SK-N-SH treated with all-trans-retinoic acid at 6 μM for 48 hours (cell line): ENCODE measurements around the gene TMEM236.

Experiments
- ATAC-seq: fragments of 200-7000 bp; cut with Tn5 transposase; 3 replicates; pipeline ENCODE4 v1.9.1; 2020; ENCODE audit warnings: mild to moderate bottlenecking, moderate library complexity
- ARNTL ChIP-seq: fragments of 450-650 bp; formaldehyde crosslinking; IDR thresholded peaks from 2 replicates; pipeline ENCODE4 v1.5.0; 2020; ENCODE audit warnings: low read depth, mild to moderate bottlenecking, moderate library complexity, borderline replicate concordance
- BACH2 ChIP-seq: fragments of 250-450 bp; sonication (Bioruptor Pico); IDR thresholded peaks from 2 replicates; pipeline ENCODE4 v1.9.0; 2021; ENCODE audit warnings: mild to moderate bottlenecking, borderline replicate concordance
- CREB5 ChIP-seq: fragments of 250-450 bp; sonication (Bioruptor Pico); IDR thresholded peaks from 2 replicates; pipeline ENCODE4 v1.5.1; 2020; ENCODE audit warnings: low read depth, mild to moderate bottlenecking, moderate library complexity
- CSDC2 ChIP-seq: fragments of 250-450 bp; sonication (Bioruptor Pico); IDR thresholded peaks from 2 replicates; pipeline ENCODE4 v1.5.0; 2020; ENCODE audit warnings: mild to moderate bottlenecking, moderate library complexity
- CSRNP3 ChIP-seq: fragments of 250-450 bp; sonication (Bioruptor Pico); IDR thresholded peaks from 2 replicates; pipeline ENCODE4 v1.5.1; 2021; ENCODE audit warnings: mild to moderate bottlenecking, moderate library complexity
- ESRRG ChIP-seq: fragments of 250-450 bp; sonication (Bioruptor Pico); IDR thresholded peaks from 2 replicates; pipeline ENCODE4 v1.6.1; 2021; ENCODE audit warnings: mild to moderate bottlenecking
- GLIS3 ChIP-seq: fragments of 250-450 bp; sonication (Bioruptor Pico); IDR thresholded peaks from 2 replicates; pipeline ENCODE4 v1.5.0; 2020; ENCODE audit warnings: mild to moderate bottlenecking, moderate library complexity
- ISL1 ChIP-seq: fragments of 250-450 bp; sonication (Bioruptor Pico); IDR thresholded peaks from 2 replicates; pipeline ENCODE4 v2.1.2; 2022; ENCODE audit warnings: mild to moderate bottlenecking, moderate library complexity
- OSR1 ChIP-seq: fragments of 250-450 bp; sonication (Bioruptor Pico); IDR thresholded peaks from 2 replicates; pipeline ENCODE4 v1.8.0; 2022; ENCODE audit warnings: moderate library complexity, mild to moderate bottlenecking, inconsistent platforms
- PATZ1 ChIP-seq: fragments of 250-450 bp; sonication (Bioruptor Pico); IDR thresholded peaks from 2 replicates; pipeline ENCODE4 v1.8.0; 2020; ENCODE audit warnings: mild to moderate bottlenecking, moderate library complexity, borderline replicate concordance
- POU6F1 ChIP-seq: fragments of 250-450 bp; sonication (Bioruptor Pico); IDR thresholded peaks from 2 replicates; pipeline ENCODE4 v1.8.0; 2021; ENCODE audit warnings: low read depth, mild to moderate bottlenecking, moderate library complexity, borderline replicate concordance
- PPARA ChIP-seq: fragments of 250-450 bp; sonication (Bioruptor Pico); IDR thresholded peaks from 2 replicates; pipeline ENCODE4 v1.5.0; 2020; ENCODE audit warnings: mild to moderate bottlenecking, borderline replicate concordance
- RARB ChIP-seq: fragments of 250-450 bp; sonication (Bioruptor Pico); IDR thresholded peaks from 2 replicates; pipeline ENCODE4 v1.8.0; 2021; ENCODE audit warnings: mild to moderate bottlenecking, moderate library complexity
- SNAI2 ChIP-seq: fragments of 250-450 bp; sonication (Bioruptor Pico); IDR thresholded peaks from 2 replicates; pipeline ENCODE4 v1.5.0; 2020; ENCODE audit warnings: mild to moderate bottlenecking, moderate library complexity
- TCF4 ChIP-seq: fragments of 250-450 bp; sonication (Bioruptor Pico); IDR thresholded peaks from 2 replicates; pipeline ENCODE4 v1.8.0; 2021; ENCODE audit warnings: mild to moderate bottlenecking, moderate library complexity, borderline replicate concordance
- TOX ChIP-seq: fragments of 250-450 bp; sonication (Bioruptor Pico); IDR thresholded peaks from 2 replicates; pipeline ENCODE4 v1.8.0; 2021; ENCODE audit warnings: mild to moderate bottlenecking, moderate library complexity, borderline replicate concordance
- TSHZ2 ChIP-seq: fragments of 250-450 bp; sonication (Bioruptor Pico); IDR thresholded peaks from 2 replicates; pipeline ENCODE4 v1.5.0; 2020; ENCODE audit warnings: mild to moderate bottlenecking, moderate library complexity
- ZC3H10 ChIP-seq: fragments of 250-450 bp; sonication (Bioruptor Pico); IDR thresholded peaks from 2 replicates; pipeline ENCODE4 v1.5.1; 2021; ENCODE audit warnings: mild to moderate bottlenecking, moderate library complexity
- ZFP3 ChIP-seq: fragments of 250-450 bp; sonication (Bioruptor Pico); IDR thresholded peaks from 2 replicates; pipeline ENCODE4 v1.5.0; 2020; ENCODE audit warnings: mild to moderate bottlenecking, moderate library complexity
- ZFP30 ChIP-seq: fragments of 450-650 bp; formaldehyde crosslinking; IDR thresholded peaks from 2 replicates; pipeline ENCODE4 v1.5.0; 2022; ENCODE audit warnings: mild to moderate bottlenecking, moderate library complexity
- ZNF70 ChIP-seq: fragments of 450-650 bp; formaldehyde crosslinking; IDR thresholded peaks from 2 replicates; pipeline ENCODE4 v1.5.0; 2020; ENCODE audit warnings: mild to moderate bottlenecking, moderate library complexity
- ZNF8 ChIP-seq: fragments of 450-650 bp; formaldehyde crosslinking; IDR thresholded peaks from 2 replicates; pipeline ENCODE4 v1.5.0; 2020; ENCODE audit warnings: mild to moderate bottlenecking, moderate library complexity

Gene TMEM236

GRCh38 chr10:17805921-17806577 is 54.0 kb downstream of the TMEM236 start:
- TF ChIP-seq ZNF70 (CRISPR knock-in tag) (no peak), PATZ1 (no peak), RARB (CRISPR knock-in tag) (no peak), TOX (CRISPR knock-in tag) (no peak), SNAI2 (CRISPR knock-in tag) (no peak), POU6F1 (no peak), ZFP30 (CRISPR knock-in tag) (no peak), TSHZ2 (CRISPR knock-in tag) (no peak), ESRRG (CRISPR knock-in tag) (no peak), CSDC2 (CRISPR knock-in tag) (no peak), PPARA (CRISPR knock-in tag) (no peak), ZC3H10 (CRISPR knock-in tag) (no peak)
- ATAC-seq, result peak; percentile 61

GRCh38 chr10:17808971-17809841 is 57.2 kb downstream of the TMEM236 start, which contains the start of gene MRC1:
MRC1 (plus strand) TSS chr10:17809348; CDS start chr10:17809466, 118 bp downstream.
- no peak for ATAC-seq
- TF ChIP-seq PPARA (CRISPR knock-in tag), result no peak
- TF ChIP-seq CSRNP3 (CRISPR knock-in tag), result no peak
- TF ChIP-seq ZC3H10 (CRISPR knock-in tag), result no peak
- TF ChIP-seq ZNF8 (CRISPR knock-in tag), result no peak
- no peak for TF ChIP-seq ARNTL (CRISPR knock-in tag)
- no peak for TF ChIP-seq ZNF70 (CRISPR knock-in tag)
- TF ChIP-seq RARB (CRISPR knock-in tag), result no peak
- no peak for TF ChIP-seq ISL1 (CRISPR knock-in tag)
- no peak for TF ChIP-seq BACH2 (CRISPR knock-in tag)
- TF ChIP-seq TOX (CRISPR knock-in tag), result no peak
- no peak for TF ChIP-seq GLIS3 (CRISPR knock-in tag)
- no peak for TF ChIP-seq CREB5 (CRISPR knock-in tag)
- TF ChIP-seq POU6F1, result no peak
- TF ChIP-seq ZFP30 (CRISPR knock-in tag), result no peak
- no peak for TF ChIP-seq PATZ1
- TF ChIP-seq SNAI2 (CRISPR knock-in tag), result no peak
- TF ChIP-seq ZFP3 (CRISPR knock-in tag), result no peak
- TF ChIP-seq OSR1, result no peak
- no peak for TF ChIP-seq CSDC2 (CRISPR knock-in tag)
- no peak for TF ChIP-seq TCF4 (CRISPR knock-in tag)
